K562 (cell line): ENCODE data around the gene ARSJ. TPM values are rescaled to one million over a fixed set of nuclear protein-coding genes. Genes with fewer than 3 reads are reported as not detected.

ENCODE experiments used
- ATAC-seq: fragments of 200-7000 bp; cut with Tn5 transposase; 3 replicates; pipeline ENCODE4 v1.9.1; 2020; ENCODE audit warnings: moderate library complexity
- BruUV-seq: library from RNA; stranded (reverse); fragments of 400-500 nt; replicated peaks from 2 replicates; lab custom pipeline; 2021; lab: Mats Ljungman, UMichigan
- CTCF ChIA-PET: fragments of 300-600 bp; formaldehyde crosslinking; extraction: SDS; loops from one replicate; lab custom pipeline; 2021; ENCODE audit warnings: low intra/inter-chr PET ratio; lab: Yijun Ruan, JAX
- POLR2A ChIA-PET: fragments of 300-600, 350-650 bp; sonication (Branson Sonifier 250); formaldehyde crosslinking; extraction: SDS; loops from one replicate; lab custom pipeline; 2021; ENCODE audit warnings: antibody characterized with exemption, inconsistent platforms; lab: Yijun Ruan, JAX
- DNase-seq, 4 experiments: peaks; one replicate each; pipeline versions ENCODE4 v3.0.0 to v3.0.0-alpha.2; 2011 to 2018; ENCODE audit warnings: low spot score in 3 of 4, mixed read lengths in 3 of 4; ENCODE audit errors: extremely low read depth in 1 of 4
- FAIRE-seq: peaks from 2 replicates; lab custom pipeline; 2011; peaks lifted over from hg19 to GRCh38; lab: Jason Lieb, UNC
- H2AFZ ChIP-seq: 2 replicates; pipeline ENCODE4 v1.6.0; 2011; ENCODE audit warnings: low read depth, low read length, control low read depth, inconsistent platforms
- H3K27ac ChIP-seq: fragments of 200-600 bp; 3 replicates; pipeline ENCODE4 v1.8.0; 2011; ENCODE audit warnings: low read depth, mild to moderate bottlenecking, control low read depth, inconsistent platforms, low read length, moderate library complexity, mixed read lengths; ENCODE audit errors: extremely low read depth
- H3K27me3 ChIP-seq, 2 experiments: fragments of 300-600 bp in 1 of 2; 2 replicates in 1 of 2; 3 replicates in 1 of 2; pipeline versions ENCODE4 v1.6.0 to v1.8.0; 2011; ENCODE audit warnings: inconsistent platforms in 2 of 2, low read length in 2 of 2, mild to moderate bottlenecking in 1 of 2, mixed read lengths in 1 of 2, moderate library complexity in 1 of 2; ENCODE audit not compliant: control insufficient read depth in 2 of 2, insufficient read depth in 2 of 2
- H3K36me3 ChIP-seq: fragments of 300-600 bp; 3 replicates; pipeline ENCODE4 v1.8.0; 2011; ENCODE audit warnings: mild to moderate bottlenecking, low read length, inconsistent platforms; ENCODE audit not compliant: control insufficient read depth, insufficient read depth
- H3K4me1 ChIP-seq, 2 experiments: fragments of 200-600 bp in 1 of 2; replicated peaks in 1 of 2; 2 replicates in 1 of 2; 3 replicates in 1 of 2; pipeline versions ENCODE4 v1.5.1 to v1.8.0; 2011; ENCODE audit warnings: inconsistent platforms in 2 of 2, low read length in 2 of 2, mild to moderate bottlenecking in 1 of 2, mixed read lengths in 1 of 2, moderate library complexity in 1 of 2; ENCODE audit not compliant: control insufficient read depth in 2 of 2, insufficient read depth in 2 of 2
- H3K4me2 ChIP-seq: 2 replicates; pipeline ENCODE4 v1.6.1; 2011; ENCODE audit warnings: low read length, control low read depth, inconsistent platforms, mixed read lengths; ENCODE audit not compliant: insufficient read depth
- H3K4me3 ChIP-seq: fragments of 200-600 bp; sonication (generic), shearing (Covaris generic); 2 replicates; pipeline ENCODE4 v1.5.1; 2016; ENCODE audit warnings: control low read depth, inconsistent platforms
- H3K79me2 ChIP-seq: fragments of 200-600 bp; 3 replicates; pipeline ENCODE4 v1.8.0; 2011; ENCODE audit warnings: low read length, inconsistent platforms; ENCODE audit not compliant: control insufficient read depth, insufficient read depth
- H3K9ac ChIP-seq, 2 experiments: 2 replicates each; pipeline versions ENCODE4 v1.6.0 to v1.6.1; 2011; ENCODE audit warnings: low read depth in 2 of 2, low read length in 2 of 2, control low read depth in 1 of 2, inconsistent platforms in 1 of 2, mild to moderate bottlenecking in 1 of 2, mixed read lengths in 1 of 2; ENCODE audit not compliant: insufficient read depth in 1 of 2
- H3K9me1 ChIP-seq: one replicate; pipeline ENCODE4 v1.6.0; 2011; ENCODE audit warnings: inconsistent platforms, mild to moderate bottlenecking, low read length, moderate library complexity; ENCODE audit not compliant: control insufficient read depth, insufficient read depth
- H3K9me3 ChIP-seq: replicated peaks from 2 replicates; pipeline ENCODE4 v1.5.1; 2011; ENCODE audit warnings: low read depth, low read length, inconsistent platforms; ENCODE audit not compliant: control insufficient read depth, insufficient read depth
- H4K20me1 ChIP-seq: replicated peaks from 2 replicates; pipeline ENCODE4 v1.6.1; 2011; ENCODE audit warnings: low read length, inconsistent platforms, mixed read lengths; ENCODE audit not compliant: control insufficient read depth, insufficient read depth
- SMARCB1 ChIP-seq: IDR thresholded peaks from 2 replicates; pipeline ENCODE4 v1.6.1; 2011; ENCODE audit warnings: improper control_type of control experiment, low read depth; ENCODE audit not compliant: insufficient read length
- ZNF785 ChIP-seq: fragments of 250-450 bp; sonication (Bioruptor Pico); IDR thresholded peaks from 2 replicates; pipeline ENCODE4 v1.4.0; 2020; ENCODE audit warnings: mild to moderate bottlenecking
- in situ Hi-C: fragments of 300-500 bp; cut with MboI; formaldehyde crosslinking; loops from 4 replicates; pipeline ENCODE4 v1.15.0; 2018; ENCODE audit warnings: inconsistent platforms, mixed read lengths
- intact Hi-C: fragments of 100-400 bp; cut with micrococcal nuclease; formaldehyde crosslinking; loops from 2 replicates; pipeline ENCODE4 v1.14.2; 2022
- polyA plus RNA-seq, 8 experiments: library from polyadenylated mRNA; depleted of rRNA in 4 of 8; stranded (reverse) in 5 of 8; unstranded in 3 of 8; fragments of >200 nt; fragmentation: Nextera tagmentation in 2 of 8; fragmentation: Illumina TruSeq in 1 of 8; extraction: Ambion mirVana in 2 of 8; extraction: Trizol in 1 of 8; gene quantifications; 2 replicates each; pipeline versions ENCODE4 v1.2.1 to v1.2.3, GENCODE V29; 2011 to 2014; ENCODE audit warnings: inconsistent platforms in 1 of 8, missing spikeins in 1 of 8
- total RNA-seq, 7 experiments: library from RNA; depleted of rRNA in 6 of 7; stranded (reverse); fragments of >200 nt in 6 of 7; fragmentation: Illumina TruSeq in 2 of 7; extraction: Trizol in 2 of 7; gene quantifications; 2 replicates each; pipeline versions ENCODE4 v1.2.1 to v1.2.3, GENCODE V29; 2011 to 2021; ENCODE audit warnings: low replicate concordance in 1 of 7
- TF ChIP-seq, protein P1 (sequence below): fragments of 450-650 bp; IDR thresholded peaks from 2 replicates; pipeline ENCODE4 v1.6.1; 2016
- TF ChIP-seq, protein P2 (sequence below), 2 experiments: fragments of 450-650 bp in 1 of 2; IDR thresholded peaks; 2 replicates each; pipeline ENCODE4 v1.6.1; 2011 to 2017; ENCODE audit warnings: low read depth in 2 of 2, antibody characterized with exemption in 1 of 2, borderline replicate concordance in 1 of 2, low read length in 1 of 2, mild to moderate bottlenecking in 1 of 2, mixed read lengths in 1 of 2; ENCODE audit not compliant: control insufficient read depth in 1 of 2
- TF ChIP-seq, protein P3 (sequence below): fragments of 450-650 bp; IDR thresholded peaks from 2 replicates; pipeline ENCODE4 v1.6.1; 2016; ENCODE audit warnings: mild to moderate bottlenecking, moderate library complexity

The ARSJ gene
- total and polyA plus RNA-seq, 9 of the 15 experiments (the other 6 are each of a cell fraction or from before 2014, with no cell fraction given): not detected

DNA sequence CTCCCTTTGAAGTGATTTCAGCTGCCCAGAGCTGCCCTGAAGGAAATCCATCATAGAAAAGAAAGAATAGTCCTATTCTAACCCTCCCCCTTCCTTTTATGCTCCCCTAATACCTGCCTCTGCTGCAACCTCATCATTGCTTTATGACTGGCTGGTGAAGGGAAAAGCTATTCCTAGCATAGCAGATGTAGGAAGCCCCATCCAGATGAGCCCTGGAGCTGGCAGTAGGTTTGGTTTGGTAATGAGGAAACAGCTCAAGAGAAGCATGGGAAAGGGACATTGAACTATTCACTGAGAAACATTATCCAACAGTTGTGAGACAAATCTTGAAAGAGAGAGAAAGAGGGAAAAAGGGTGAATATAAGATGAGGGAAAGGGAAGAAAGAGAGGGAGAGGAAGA lies 29.2 kb downstream of the ARSJ start:
- DNase-seq: no peak
- no peaks in the 10 kb centered on the region for H3K79me2 ChIP-seq
- no peaks in the 10 kb centered on the region for H3K36me3 ChIP-seq
- BruUV-seq: no TSS peak
- H3K27ac ChIP-seq: no peak overlapping the region
- H3K9me1 ChIP-seq: no peaks in the 10 kb centered on the region
- H3K9me3 ChIP-seq: no peaks in the 10 kb centered on the region; the same call in 1 of the 2 replicates
- no peak overlapping the region for H3K4me2 ChIP-seq
- ChIA-PET CTCF (no interaction called here), POLR2A (no interaction called here)
- no peak overlapping the region for H3K9ac ChIP-seq
- no peak overlapping the region for H3K4me3 ChIP-seq
- TF ChIP-seq, protein P1, sequence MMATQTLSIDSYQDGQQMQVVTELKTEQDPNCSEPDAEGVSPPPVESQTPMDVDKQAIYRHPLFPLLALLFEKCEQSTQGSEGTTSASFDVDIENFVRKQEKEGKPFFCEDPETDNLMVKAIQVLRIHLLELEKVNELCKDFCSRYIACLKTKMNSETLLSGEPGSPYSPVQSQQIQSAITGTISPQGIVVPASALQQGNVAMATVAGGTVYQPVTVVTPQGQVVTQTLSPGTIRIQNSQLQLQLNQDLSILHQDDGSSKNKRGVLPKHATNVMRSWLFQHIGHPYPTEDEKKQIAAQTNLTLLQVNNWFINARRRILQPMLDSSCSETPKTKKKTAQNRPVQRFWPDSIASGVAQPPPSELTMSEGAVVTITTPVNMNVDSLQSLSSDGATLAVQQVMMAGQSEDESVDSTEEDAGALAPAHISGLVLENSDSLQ: no peak
- TF ChIP-seq SMARCB1 (no peak), ZNF785 (CRISPR knock-in tag) (no peak)
- TF ChIP-seq, protein P2, sequence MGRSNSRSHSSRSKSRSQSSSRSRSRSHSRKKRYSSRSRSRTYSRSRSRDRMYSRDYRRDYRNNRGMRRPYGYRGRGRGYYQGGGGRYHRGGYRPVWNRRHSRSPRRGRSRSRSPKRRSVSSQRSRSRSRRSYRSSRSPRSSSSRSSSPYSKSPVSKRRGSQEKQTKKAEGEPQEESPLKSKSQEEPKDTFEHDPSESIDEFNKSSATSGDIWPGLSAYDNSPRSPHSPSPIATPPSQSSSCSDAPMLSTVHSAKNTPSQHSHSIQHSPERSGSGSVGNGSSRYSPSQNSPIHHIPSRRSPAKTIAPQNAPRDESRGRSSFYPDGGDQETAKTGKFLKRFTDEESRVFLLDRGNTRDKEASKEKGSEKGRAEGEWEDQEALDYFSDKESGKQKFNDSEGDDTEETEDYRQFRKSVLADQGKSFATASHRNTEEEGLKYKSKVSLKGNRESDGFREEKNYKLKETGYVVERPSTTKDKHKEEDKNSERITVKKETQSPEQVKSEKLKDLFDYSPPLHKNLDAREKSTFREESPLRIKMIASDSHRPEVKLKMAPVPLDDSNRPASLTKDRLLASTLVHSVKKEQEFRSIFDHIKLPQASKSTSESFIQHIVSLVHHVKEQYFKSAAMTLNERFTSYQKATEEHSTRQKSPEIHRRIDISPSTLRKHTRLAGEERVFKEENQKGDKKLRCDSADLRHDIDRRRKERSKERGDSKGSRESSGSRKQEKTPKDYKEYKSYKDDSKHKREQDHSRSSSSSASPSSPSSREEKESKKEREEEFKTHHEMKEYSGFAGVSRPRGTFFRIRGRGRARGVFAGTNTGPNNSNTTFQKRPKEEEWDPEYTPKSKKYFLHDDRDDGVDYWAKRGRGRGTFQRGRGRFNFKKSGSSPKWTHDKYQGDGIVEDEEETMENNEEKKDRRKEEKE (IDR thresholded peaks at IDR 0.05; ENCODE audit: borderline replicate concordance in 1 of 2, control insufficient read depth in 1 of 2, low read depth in 2 of 2, low read length in 1 of 2): no peak
- TF ChIP-seq, protein P3, sequence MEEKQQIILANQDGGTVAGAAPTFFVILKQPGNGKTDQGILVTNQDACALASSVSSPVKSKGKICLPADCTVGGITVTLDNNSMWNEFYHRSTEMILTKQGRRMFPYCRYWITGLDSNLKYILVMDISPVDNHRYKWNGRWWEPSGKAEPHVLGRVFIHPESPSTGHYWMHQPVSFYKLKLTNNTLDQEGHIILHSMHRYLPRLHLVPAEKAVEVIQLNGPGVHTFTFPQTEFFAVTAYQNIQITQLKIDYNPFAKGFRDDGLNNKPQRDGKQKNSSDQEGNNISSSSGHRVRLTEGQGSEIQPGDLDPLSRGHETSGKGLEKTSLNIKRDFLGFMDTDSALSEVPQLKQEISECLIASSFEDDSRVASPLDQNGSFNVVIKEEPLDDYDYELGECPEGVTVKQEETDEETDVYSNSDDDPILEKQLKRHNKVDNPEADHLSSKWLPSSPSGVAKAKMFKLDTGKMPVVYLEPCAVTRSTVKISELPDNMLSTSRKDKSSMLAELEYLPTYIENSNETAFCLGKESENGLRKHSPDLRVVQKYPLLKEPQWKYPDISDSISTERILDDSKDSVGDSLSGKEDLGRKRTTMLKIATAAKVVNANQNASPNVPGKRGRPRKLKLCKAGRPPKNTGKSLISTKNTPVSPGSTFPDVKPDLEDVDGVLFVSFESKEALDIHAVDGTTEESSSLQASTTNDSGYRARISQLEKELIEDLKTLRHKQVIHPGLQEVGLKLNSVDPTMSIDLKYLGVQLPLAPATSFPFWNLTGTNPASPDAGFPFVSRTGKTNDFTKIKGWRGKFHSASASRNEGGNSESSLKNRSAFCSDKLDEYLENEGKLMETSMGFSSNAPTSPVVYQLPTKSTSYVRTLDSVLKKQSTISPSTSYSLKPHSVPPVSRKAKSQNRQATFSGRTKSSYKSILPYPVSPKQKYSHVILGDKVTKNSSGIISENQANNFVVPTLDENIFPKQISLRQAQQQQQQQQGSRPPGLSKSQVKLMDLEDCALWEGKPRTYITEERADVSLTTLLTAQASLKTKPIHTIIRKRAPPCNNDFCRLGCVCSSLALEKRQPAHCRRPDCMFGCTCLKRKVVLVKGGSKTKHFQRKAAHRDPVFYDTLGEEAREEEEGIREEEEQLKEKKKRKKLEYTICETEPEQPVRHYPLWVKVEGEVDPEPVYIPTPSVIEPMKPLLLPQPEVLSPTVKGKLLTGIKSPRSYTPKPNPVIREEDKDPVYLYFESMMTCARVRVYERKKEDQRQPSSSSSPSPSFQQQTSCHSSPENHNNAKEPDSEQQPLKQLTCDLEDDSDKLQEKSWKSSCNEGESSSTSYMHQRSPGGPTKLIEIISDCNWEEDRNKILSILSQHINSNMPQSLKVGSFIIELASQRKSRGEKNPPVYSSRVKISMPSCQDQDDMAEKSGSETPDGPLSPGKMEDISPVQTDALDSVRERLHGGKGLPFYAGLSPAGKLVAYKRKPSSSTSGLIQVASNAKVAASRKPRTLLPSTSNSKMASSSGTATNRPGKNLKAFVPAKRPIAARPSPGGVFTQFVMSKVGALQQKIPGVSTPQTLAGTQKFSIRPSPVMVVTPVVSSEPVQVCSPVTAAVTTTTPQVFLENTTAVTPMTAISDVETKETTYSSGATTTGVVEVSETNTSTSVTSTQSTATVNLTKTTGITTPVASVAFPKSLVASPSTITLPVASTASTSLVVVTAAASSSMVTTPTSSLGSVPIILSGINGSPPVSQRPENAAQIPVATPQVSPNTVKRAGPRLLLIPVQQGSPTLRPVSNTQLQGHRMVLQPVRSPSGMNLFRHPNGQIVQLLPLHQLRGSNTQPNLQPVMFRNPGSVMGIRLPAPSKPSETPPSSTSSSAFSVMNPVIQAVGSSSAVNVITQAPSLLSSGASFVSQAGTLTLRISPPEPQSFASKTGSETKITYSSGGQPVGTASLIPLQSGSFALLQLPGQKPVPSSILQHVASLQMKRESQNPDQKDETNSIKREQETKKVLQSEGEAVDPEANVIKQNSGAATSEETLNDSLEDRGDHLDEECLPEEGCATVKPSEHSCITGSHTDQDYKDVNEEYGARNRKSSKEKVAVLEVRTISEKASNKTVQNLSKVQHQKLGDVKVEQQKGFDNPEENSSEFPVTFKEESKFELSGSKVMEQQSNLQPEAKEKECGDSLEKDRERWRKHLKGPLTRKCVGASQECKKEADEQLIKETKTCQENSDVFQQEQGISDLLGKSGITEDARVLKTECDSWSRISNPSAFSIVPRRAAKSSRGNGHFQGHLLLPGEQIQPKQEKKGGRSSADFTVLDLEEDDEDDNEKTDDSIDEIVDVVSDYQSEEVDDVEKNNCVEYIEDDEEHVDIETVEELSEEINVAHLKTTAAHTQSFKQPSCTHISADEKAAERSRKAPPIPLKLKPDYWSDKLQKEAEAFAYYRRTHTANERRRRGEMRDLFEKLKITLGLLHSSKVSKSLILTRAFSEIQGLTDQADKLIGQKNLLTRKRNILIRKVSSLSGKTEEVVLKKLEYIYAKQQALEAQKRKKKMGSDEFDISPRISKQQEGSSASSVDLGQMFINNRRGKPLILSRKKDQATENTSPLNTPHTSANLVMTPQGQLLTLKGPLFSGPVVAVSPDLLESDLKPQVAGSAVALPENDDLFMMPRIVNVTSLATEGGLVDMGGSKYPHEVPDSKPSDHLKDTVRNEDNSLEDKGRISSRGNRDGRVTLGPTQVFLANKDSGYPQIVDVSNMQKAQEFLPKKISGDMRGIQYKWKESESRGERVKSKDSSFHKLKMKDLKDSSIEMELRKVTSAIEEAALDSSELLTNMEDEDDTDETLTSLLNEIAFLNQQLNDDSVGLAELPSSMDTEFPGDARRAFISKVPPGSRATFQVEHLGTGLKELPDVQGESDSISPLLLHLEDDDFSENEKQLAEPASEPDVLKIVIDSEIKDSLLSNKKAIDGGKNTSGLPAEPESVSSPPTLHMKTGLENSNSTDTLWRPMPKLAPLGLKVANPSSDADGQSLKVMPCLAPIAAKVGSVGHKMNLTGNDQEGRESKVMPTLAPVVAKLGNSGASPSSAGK: no peak
- no peak overlapping the region for H2AFZ ChIP-seq
- no peak for ATAC-seq
- no peaks in the 10 kb centered on the region for H3K4me1 ChIP-seq
- intact Hi-C loops: no loop called here
- H3K27me3 ChIP-seq: no peaks in the 10 kb centered on the region
- in situ Hi-C loops: no loop called here
- FAIRE-seq: no peak
- H4K20me1 ChIP-seq: no peaks in the 10 kb centered on the region
